ENCODE results near the gene SARNP. TPM values are rescaled to one million over a fixed set of nuclear protein-coding genes. Genes with fewer than 3 reads are reported as not detected.
"Not testable (repeated sequence)": the region's sequence is repeated elsewhere in the genome, so short reads cannot be mapped to it uniquely, and the experiment has no call there.

SARNP gene
- total RNA-seq, 1 donor from 2014 or later = 141 TPM

DNA sequence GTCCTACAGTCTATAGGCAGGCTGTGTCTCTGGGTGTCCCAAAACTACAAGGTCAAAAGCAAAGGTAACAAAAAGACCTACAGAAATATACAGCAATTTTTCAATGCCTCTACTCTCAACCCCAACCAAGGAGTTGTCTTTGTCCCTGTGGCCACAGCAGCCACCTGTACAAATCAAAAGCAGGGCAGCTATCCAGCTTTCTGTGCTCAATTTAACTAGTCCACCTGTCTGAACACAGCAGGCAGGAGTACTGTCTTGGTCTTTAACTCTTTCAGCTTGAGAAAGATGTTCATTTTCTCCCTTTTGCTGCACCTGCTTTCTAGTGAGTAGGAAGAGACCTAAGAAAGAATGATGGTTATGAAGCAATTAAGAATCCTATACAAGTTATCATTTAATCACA is 54.9 kb downstream of the SARNP start:
- TF ChIP-seq CTCF (IDR thresholded peaks at IDR 0.05; ENCODE audit: insufficient read depth, low read length, poor library complexity, severe bottlenecking) = no peak
- Histone ChIP-seq H3K36me3 (ENCODE audit: control insufficient read depth, insufficient read depth, low read length) (no peaks in the 10 kb centered on the region), H3K4me3 (ENCODE audit: low read depth, low read length) (no peak overlapping the region), H3K27me3 (ENCODE audit: control insufficient read depth, insufficient read depth, low read length) (no peaks in the 10 kb centered on the region)
- no peak for DNase-seq (ENCODE audit: low read depth)

GRCh38 chr12:55760663-55761062 is 56.9 kb downstream of the SARNP start:
- H3K4me3 ChIP-seq (ENCODE audit: low read depth, low read length) = no peak overlapping the region
- H3K27me3 ChIP-seq (ENCODE audit: control insufficient read depth, insufficient read depth, low read length) = no peaks in the 10 kb centered on the region
- no peaks in the 10 kb centered on the region for H3K36me3 ChIP-seq (ENCODE audit: control insufficient read depth, insufficient read depth, low read length)
- no peak for TF ChIP-seq CTCF (IDR thresholded peaks at IDR 0.05; ENCODE audit: insufficient read depth, low read length, poor library complexity, severe bottlenecking)
- no peak for DNase-seq (ENCODE audit: low read depth)

DNA sequence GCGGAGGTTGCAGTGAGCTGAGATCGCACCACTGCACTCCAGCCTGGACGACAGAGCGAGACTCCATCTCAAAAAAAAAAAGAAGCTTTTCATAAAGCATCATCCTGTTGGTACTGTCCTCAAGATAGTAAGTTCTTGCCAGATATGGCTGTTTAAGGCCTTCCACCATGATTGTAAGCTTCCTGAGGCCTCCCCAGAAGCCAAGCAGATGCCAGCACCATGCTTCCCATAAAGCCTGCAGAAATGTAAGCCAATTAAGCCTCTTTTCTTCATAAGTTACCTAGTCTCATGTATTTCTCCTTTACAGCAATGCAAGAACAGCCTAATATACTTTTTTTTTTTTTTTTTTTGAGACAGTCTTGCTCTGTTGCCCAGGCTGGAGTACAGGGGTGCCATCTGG is 58.9 kb downstream of the SARNP start:
- not testable (repeated sequence) for H3K36me3 ChIP-seq (ENCODE audit: control insufficient read depth, insufficient read depth, low read length); H3K4me3 ChIP-seq (ENCODE audit: low read depth, low read length); DNase-seq (ENCODE audit: low read depth); H3K27me3 ChIP-seq (ENCODE audit: control insufficient read depth, insufficient read depth, low read length)

DNA sequence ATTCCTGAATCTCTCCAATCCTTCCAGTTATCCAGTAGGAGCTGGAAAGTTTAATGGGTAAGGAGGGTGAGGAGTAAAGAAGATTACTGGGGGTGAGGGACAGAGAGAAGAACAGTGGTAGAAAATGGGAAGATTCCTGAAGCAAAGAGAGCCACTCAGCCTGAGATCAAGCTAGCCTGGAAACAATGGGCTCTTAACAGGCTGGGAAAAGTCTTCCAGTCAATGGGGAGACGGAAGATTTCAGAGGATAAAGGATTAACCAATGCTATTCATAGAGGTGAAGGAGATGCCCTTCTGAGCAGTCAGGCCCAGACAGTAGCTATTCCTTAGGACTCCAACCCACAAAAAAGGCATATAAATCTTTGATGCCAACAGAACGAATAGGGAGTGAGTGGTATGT is 59.8 kb downstream of the SARNP start:
- Histone ChIP-seq H3K36me3 (ENCODE audit: control insufficient read depth, insufficient read depth, low read length) (peaks cover 1% of the 10 kb centered on the region), H3K27me3 (ENCODE audit: control insufficient read depth, insufficient read depth, low read length) (no peaks in the 10 kb centered on the region), H3K4me3 (ENCODE audit: low read depth, low read length) (no peak overlapping the region)
- TF ChIP-seq CTCF (IDR thresholded peaks at IDR 0.05; ENCODE audit: insufficient read depth, low read length, poor library complexity, severe bottlenecking) = no peak
- DNase-seq (ENCODE audit: low read depth) = no peak

DNA sequence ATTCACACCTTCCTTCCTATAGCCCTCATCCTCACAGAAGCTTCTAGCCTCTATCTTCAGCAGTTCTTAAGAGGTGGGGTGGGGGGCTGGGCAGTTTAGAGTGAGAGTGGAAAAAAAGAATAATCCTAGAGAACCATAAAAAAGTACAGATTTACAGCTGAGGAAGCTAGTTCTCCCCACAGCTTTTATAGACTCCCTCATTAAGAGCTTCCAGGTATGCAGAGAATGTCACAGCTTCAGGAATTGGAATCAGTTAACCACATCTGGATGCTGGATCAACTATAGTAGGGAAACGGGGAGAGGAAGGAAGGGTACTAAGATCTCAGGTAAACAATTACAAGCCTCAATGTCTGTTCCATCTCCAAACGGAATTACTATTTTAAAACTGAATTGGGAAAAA is 62.3 kb downstream of the SARNP start:
- no peaks in the 10 kb centered on the region for H3K27me3 ChIP-seq (ENCODE audit: control insufficient read depth, insufficient read depth, low read length)
- H3K36me3 ChIP-seq (ENCODE audit: control insufficient read depth, insufficient read depth, low read length) = peaks cover 3% of the 10 kb centered on the region
- H3K4me3 ChIP-seq (ENCODE audit: low read depth, low read length) = no peak overlapping the region
- no peak for DNase-seq (ENCODE audit: low read depth)
- no peak for TF ChIP-seq CTCF (IDR thresholded peaks at IDR 0.05; ENCODE audit: insufficient read depth, low read length, poor library complexity, severe bottlenecking)

- DNase-seq (ENCODE audit: low read depth) = no peak
- H3K27me3 ChIP-seq (ENCODE audit: control insufficient read depth, insufficient read depth, low read length) = no peaks in the 10 kb centered on the region
- peaks cover 3% of the 10 kb centered on the region for H3K36me3 ChIP-seq (ENCODE audit: control insufficient read depth, insufficient read depth, low read length)
- no peak overlapping the region for H3K4me3 ChIP-seq (ENCODE audit: low read depth, low read length)
- no peak for TF ChIP-seq CTCF (IDR thresholded peaks at IDR 0.05; ENCODE audit: insufficient read depth, low read length, poor library complexity, severe bottlenecking)
These were observed 69.1 kb downstream of the SARNP start for GRCh38 chr12:55748230-55748993.

All from kidney epithelial cell (primary cell).